K562 (cell line): ENCODE data around the gene HK1. TPM values are rescaled to one million over a fixed set of nuclear protein-coding genes. Genes with fewer than 3 reads are reported as not detected.

ENCODE experiments used
- CTBP1 ChIP-seq: fragments of 450-650 bp; IDR thresholded peaks from 2 replicates; pipeline ENCODE4 v1.6.1; 2016; ENCODE audit warnings: borderline replicate concordance
- ERF ChIP-seq: fragments of 450-650 bp; formaldehyde crosslinking; IDR thresholded peaks from 2 replicates; pipeline ENCODE4 v1.4.0; 2020; ENCODE audit warnings: mild to moderate bottlenecking, mixed read lengths
- FOS ChIP-seq: IDR thresholded peaks from 3 replicates; pipeline ENCODE4 v1.6.1; 2011; ENCODE audit not compliant: insufficient read length; ENCODE audit errors: extremely low read depth
- HCFC1 ChIP-seq: IDR thresholded peaks from 2 replicates; pipeline ENCODE4 v1.6.1; 2012; ENCODE audit warnings: low read depth, low read length, improper control_type of control experiment
- ILF3 ChIP-seq: fragments of 450-650 bp; IDR thresholded peaks from 2 replicates; pipeline ENCODE4 v1.6.1; 2018; ENCODE audit warnings: antibody characterized with exemption, mild to moderate bottlenecking, moderate library complexity, borderline replicate concordance
- KLF13 ChIP-seq: fragments of 450-650 bp; IDR thresholded peaks from 2 replicates; pipeline ENCODE4 v1.6.1; 2016; ENCODE audit warnings: missing genetic modification characterization, low read depth, mild to moderate bottlenecking, missing compliant biosample characterization, moderate library complexity, borderline replicate concordance
- MTA3 ChIP-seq: fragments of 450-650 bp; formaldehyde crosslinking; IDR thresholded peaks from 2 replicates; pipeline ENCODE4 v1.6.1; 2017; ENCODE audit warnings: mild to moderate bottlenecking, borderline replicate concordance
- RBM39 ChIP-seq: fragments of 200-400 bp; formaldehyde crosslinking; optimal IDR thresholded peaks from 2 replicates; pipeline ENCODE3; 2018; ENCODE audit warnings: low read depth, low read length
- U2AF2 ChIP-seq: fragments of 200-400 bp; formaldehyde crosslinking; optimal IDR thresholded peaks from 2 replicates; pipeline ENCODE3; 2017; ENCODE audit warnings: low read depth, mild to moderate bottlenecking, low read length
- ZBTB7A ChIP-seq: IDR thresholded peaks from 2 replicates; pipeline ENCODE4 v1.6.1; 2011; ENCODE audit warnings: low read depth, mild to moderate bottlenecking, low read length, moderate library complexity, borderline replicate concordance; ENCODE audit not compliant: control insufficient read depth
- ZSCAN32 ChIP-seq: fragments of 450-650 bp; formaldehyde crosslinking; IDR thresholded peaks from 2 replicates; pipeline ENCODE4 v1.4.0; 2020; ENCODE audit warnings: mild to moderate bottlenecking, moderate library complexity
- polyA plus RNA-seq, 8 experiments: library from polyadenylated mRNA; depleted of rRNA in 4 of 8; stranded (reverse) in 5 of 8; unstranded in 3 of 8; fragments of >200 nt; fragmentation: Nextera tagmentation in 2 of 8; fragmentation: Illumina TruSeq in 1 of 8; extraction: Ambion mirVana in 2 of 8; extraction: Trizol in 1 of 8; gene quantifications; 2 replicates each; pipeline versions ENCODE4 v1.2.1 to v1.2.3, GENCODE V29; 2011 to 2014; ENCODE audit warnings: inconsistent platforms in 1 of 8, missing spikeins in 1 of 8
- total RNA-seq, 7 experiments: library from RNA; depleted of rRNA in 6 of 7; stranded (reverse); fragments of >200 nt in 6 of 7; fragmentation: Illumina TruSeq in 2 of 7; extraction: Trizol in 2 of 7; gene quantifications; 2 replicates each; pipeline versions ENCODE4 v1.2.1 to v1.2.3, GENCODE V29; 2011 to 2021; ENCODE audit warnings: low replicate concordance in 1 of 7
- TF ChIP-seq, protein P1 (sequence below): sonication (generic); formaldehyde crosslinking; IDR thresholded peaks from 2 replicates; pipeline ENCODE4 v1.8.1; 2023; ENCODE audit warnings: mild to moderate bottlenecking, missing genetic modification reagents
- TF ChIP-seq, protein P2 (sequence below): fragments of 450-650 bp; IDR thresholded peaks from 2 replicates; pipeline ENCODE4 v1.6.1; 2016; ENCODE audit warnings: mild to moderate bottlenecking
- TF ChIP-seq, protein P3 (sequence below): fragments of 250-450 bp; sonication (Bioruptor Pico); IDR thresholded peaks from 2 replicates; pipeline ENCODE4 v1.8.0; 2021; ENCODE audit warnings: moderate library complexity, mild to moderate bottlenecking, inconsistent platforms
- TF ChIP-seq, protein P4 (sequence below), 2 experiments: IDR thresholded peaks in 1 of 2; conservative IDR thresholded peaks in 1 of 2; 2 replicates each; pipeline ENCODE4 v1.6.1; 2016; ENCODE audit warnings: low read depth in 2 of 2, mild to moderate bottlenecking in 1 of 2, missing compliant biosample characterization in 1 of 2, missing genetic modification characterization in 1 of 2, moderate library complexity in 1 of 2
- TF ChIP-seq, protein P5 (sequence below), 3 experiments: IDR thresholded peaks in 2 of 3; conservative IDR thresholded peaks in 1 of 3; 2 replicates each; pipeline ENCODE4 v1.5.1; 2011 to 2012; ENCODE audit warnings: low read length in 3 of 3, mild to moderate bottlenecking in 3 of 3, control low read depth in 2 of 3, improper control_type of control experiment in 1 of 3, inconsistent platforms in 1 of 3, low read depth in 1 of 3, mixed read lengths in 1 of 3, moderate library complexity in 1 of 3; ENCODE audit not compliant: insufficient read depth in 2 of 3

The HK1 gene
- total and polyA plus RNA-seq, 9 of the 15 experiments (the other 6 are each of a cell fraction or from before 2014, with no cell fraction given): 29.2 to 444 (median 193) TPM

DNA sequence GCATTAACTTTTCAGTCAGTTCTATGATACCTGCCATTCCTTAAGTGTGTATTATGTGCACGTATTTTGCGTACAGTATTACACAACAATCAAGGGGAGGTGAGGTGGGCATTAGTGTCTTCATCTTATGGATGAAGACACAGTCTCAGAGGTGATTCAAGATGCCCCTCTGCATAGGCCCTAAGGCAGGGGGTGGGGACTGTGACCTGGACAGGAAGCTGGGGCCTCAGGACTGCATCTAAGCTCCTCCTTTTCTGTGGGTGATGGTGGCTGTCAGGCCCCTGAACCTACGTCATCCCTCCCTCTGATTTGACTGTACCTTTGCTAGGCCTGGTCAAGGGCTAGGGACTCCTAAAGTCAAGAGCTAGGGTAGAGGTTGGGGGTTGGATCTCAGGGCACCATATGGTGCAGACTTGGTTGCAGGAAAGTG is 38.9 kb downstream of the HK1 start (continued):
- TF ChIP-seq CTBP1: peak; percentile 83; the same call in 1 of the 2 replicates
- TF ChIP-seq HCFC1: 0 out of 2 replicates have a peak, but pooled peaks have one; percentile 5
- TF ChIP-seq, protein P1, sequence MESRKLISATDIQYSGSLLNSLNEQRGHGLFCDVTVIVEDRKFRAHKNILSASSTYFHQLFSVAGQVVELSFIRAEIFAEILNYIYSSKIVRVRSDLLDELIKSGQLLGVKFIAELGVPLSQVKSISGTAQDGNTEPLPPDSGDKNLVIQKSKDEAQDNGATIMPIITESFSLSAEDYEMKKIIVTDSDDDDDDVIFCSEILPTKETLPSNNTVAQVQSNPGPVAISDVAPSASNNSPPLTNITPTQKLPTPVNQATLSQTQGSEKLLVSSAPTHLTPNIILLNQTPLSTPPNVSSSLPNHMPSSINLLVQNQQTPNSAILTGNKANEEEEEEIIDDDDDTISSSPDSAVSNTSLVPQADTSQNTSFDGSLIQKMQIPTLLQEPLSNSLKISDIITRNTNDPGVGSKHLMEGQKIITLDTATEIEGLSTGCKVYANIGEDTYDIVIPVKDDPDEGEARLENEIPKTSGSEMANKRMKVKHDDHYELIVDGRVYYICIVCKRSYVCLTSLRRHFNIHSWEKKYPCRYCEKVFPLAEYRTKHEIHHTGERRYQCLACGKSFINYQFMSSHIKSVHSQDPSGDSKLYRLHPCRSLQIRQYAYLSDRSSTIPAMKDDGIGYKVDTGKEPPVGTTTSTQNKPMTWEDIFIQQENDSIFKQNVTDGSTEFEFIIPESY (CRISPR knock-in tag): no peak
- TF ChIP-seq, protein P2, sequence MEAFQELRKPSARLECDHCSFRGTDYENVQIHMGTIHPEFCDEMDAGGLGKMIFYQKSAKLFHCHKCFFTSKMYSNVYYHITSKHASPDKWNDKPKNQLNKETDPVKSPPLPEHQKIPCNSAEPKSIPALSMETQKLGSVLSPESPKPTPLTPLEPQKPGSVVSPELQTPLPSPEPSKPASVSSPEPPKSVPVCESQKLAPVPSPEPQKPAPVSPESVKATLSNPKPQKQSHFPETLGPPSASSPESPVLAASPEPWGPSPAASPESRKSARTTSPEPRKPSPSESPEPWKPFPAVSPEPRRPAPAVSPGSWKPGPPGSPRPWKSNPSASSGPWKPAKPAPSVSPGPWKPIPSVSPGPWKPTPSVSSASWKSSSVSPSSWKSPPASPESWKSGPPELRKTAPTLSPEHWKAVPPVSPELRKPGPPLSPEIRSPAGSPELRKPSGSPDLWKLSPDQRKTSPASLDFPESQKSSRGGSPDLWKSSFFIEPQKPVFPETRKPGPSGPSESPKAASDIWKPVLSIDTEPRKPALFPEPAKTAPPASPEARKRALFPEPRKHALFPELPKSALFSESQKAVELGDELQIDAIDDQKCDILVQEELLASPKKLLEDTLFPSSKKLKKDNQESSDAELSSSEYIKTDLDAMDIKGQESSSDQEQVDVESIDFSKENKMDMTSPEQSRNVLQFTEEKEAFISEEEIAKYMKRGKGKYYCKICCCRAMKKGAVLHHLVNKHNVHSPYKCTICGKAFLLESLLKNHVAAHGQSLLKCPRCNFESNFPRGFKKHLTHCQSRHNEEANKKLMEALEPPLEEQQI: no peak
- TF ChIP-seq RBM39: no peak
- no peak for TF ChIP-seq FOS
- TF ChIP-seq ZSCAN32 (CRISPR knock-in tag): no peak
- no peak for TF ChIP-seq U2AF2
- peak; percentile 29; the same call in 1 of the 2 replicates for TF ChIP-seq KLF13 (tag)
- TF ChIP-seq ZBTB7A: peak; percentile 52; the same call in 1 of the 2 replicates
- TF ChIP-seq, protein P3, sequence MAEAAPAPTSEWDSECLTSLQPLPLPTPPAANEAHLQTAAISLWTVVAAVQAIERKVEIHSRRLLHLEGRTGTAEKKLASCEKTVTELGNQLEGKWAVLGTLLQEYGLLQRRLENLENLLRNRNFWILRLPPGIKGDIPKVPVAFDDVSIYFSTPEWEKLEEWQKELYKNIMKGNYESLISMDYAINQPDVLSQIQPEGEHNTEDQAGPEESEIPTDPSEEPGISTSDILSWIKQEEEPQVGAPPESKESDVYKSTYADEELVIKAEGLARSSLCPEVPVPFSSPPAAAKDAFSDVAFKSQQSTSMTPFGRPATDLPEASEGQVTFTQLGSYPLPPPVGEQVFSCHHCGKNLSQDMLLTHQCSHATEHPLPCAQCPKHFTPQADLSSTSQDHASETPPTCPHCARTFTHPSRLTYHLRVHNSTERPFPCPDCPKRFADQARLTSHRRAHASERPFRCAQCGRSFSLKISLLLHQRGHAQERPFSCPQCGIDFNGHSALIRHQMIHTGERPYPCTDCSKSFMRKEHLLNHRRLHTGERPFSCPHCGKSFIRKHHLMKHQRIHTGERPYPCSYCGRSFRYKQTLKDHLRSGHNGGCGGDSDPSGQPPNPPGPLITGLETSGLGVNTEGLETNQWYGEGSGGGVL (CRISPR knock-in tag): no peak
- TF ChIP-seq ILF3: no peak
- TF ChIP-seq, protein P4, sequence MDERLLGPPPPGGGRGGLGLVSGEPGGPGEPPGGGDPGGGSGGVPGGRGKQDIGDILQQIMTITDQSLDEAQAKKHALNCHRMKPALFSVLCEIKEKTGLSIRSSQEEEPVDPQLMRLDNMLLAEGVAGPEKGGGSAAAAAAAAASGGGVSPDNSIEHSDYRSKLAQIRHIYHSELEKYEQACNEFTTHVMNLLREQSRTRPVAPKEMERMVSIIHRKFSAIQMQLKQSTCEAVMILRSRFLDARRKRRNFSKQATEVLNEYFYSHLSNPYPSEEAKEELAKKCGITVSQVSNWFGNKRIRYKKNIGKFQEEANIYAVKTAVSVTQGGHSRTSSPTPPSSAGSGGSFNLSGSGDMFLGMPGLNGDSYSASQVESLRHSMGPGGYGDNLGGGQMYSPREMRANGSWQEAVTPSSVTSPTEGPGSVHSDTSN (CRISPR knock-in tag; IDR thresholded peaks at IDR 0.05; ENCODE audit: low read depth): no peak
- TF ChIP-seq, protein P4 (tag; conservative IDR thresholded peaks at IDR 0.05; ENCODE audit: low read depth): 0 out of 2 replicates have a peak, but pooled peaks have one; percentile 33
- TF ChIP-seq, protein P5, sequence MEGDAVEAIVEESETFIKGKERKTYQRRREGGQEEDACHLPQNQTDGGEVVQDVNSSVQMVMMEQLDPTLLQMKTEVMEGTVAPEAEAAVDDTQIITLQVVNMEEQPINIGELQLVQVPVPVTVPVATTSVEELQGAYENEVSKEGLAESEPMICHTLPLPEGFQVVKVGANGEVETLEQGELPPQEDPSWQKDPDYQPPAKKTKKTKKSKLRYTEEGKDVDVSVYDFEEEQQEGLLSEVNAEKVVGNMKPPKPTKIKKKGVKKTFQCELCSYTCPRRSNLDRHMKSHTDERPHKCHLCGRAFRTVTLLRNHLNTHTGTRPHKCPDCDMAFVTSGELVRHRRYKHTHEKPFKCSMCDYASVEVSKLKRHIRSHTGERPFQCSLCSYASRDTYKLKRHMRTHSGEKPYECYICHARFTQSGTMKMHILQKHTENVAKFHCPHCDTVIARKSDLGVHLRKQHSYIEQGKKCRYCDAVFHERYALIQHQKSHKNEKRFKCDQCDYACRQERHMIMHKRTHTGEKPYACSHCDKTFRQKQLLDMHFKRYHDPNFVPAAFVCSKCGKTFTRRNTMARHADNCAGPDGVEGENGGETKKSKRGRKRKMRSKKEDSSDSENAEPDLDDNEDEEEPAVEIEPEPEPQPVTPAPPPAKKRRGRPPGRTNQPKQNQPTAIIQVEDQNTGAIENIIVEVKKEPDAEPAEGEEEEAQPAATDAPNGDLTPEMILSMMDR (IDR thresholded peaks at IDR 0.05 in 2 of 3, conservative IDR thresholded peaks at IDR 0.05 in 1 of 3; ENCODE audit: insufficient read depth in 2 of 3, low read depth in 1 of 3, low read length in 3 of 3): no peak; a peak in 2 of 6 replicates
- TF ChIP-seq MTA3: peak; percentile 70; the same call in 1 of the 2 replicates
- 0 out of 2 replicates have a peak, but pooled peaks have one; percentile 16 for TF ChIP-seq ERF (CRISPR knock-in tag)
